SK-N-SH treated with all-trans-retinoic acid at 6 μM for 48 hours (cell line): ENCODE measurements around the gene PTOV1.

ENCODE experiments used
- ATAC-seq: fragments of 200-7000 bp; cut with Tn5 transposase; 3 replicates; pipeline ENCODE4 v1.9.1; 2020; ENCODE audit warnings: mild to moderate bottlenecking, moderate library complexity
- ARNTL ChIP-seq: fragments of 450-650 bp; formaldehyde crosslinking; IDR thresholded peaks from 2 replicates; pipeline ENCODE4 v1.5.0; 2020; ENCODE audit warnings: low read depth, mild to moderate bottlenecking, moderate library complexity, borderline replicate concordance
- CREB5 ChIP-seq: fragments of 250-450 bp; sonication (Bioruptor Pico); IDR thresholded peaks from 2 replicates; pipeline ENCODE4 v1.5.1; 2020; ENCODE audit warnings: low read depth, mild to moderate bottlenecking, moderate library complexity
- CSDC2 ChIP-seq: fragments of 250-450 bp; sonication (Bioruptor Pico); IDR thresholded peaks from 2 replicates; pipeline ENCODE4 v1.5.0; 2020; ENCODE audit warnings: mild to moderate bottlenecking, moderate library complexity
- ESRRG ChIP-seq: fragments of 250-450 bp; sonication (Bioruptor Pico); IDR thresholded peaks from 2 replicates; pipeline ENCODE4 v1.6.1; 2021; ENCODE audit warnings: mild to moderate bottlenecking
- GLIS3 ChIP-seq: fragments of 250-450 bp; sonication (Bioruptor Pico); IDR thresholded peaks from 2 replicates; pipeline ENCODE4 v1.5.0; 2020; ENCODE audit warnings: mild to moderate bottlenecking, moderate library complexity
- ISL1 ChIP-seq: fragments of 250-450 bp; sonication (Bioruptor Pico); IDR thresholded peaks from 2 replicates; pipeline ENCODE4 v2.1.2; 2022; ENCODE audit warnings: mild to moderate bottlenecking, moderate library complexity
- OSR1 ChIP-seq: fragments of 250-450 bp; sonication (Bioruptor Pico); IDR thresholded peaks from 2 replicates; pipeline ENCODE4 v1.8.0; 2022; ENCODE audit warnings: moderate library complexity, mild to moderate bottlenecking, inconsistent platforms
- PATZ1 ChIP-seq: fragments of 250-450 bp; sonication (Bioruptor Pico); IDR thresholded peaks from 2 replicates; pipeline ENCODE4 v1.8.0; 2020; ENCODE audit warnings: mild to moderate bottlenecking, moderate library complexity, borderline replicate concordance
- POU6F1 ChIP-seq: fragments of 250-450 bp; sonication (Bioruptor Pico); IDR thresholded peaks from 2 replicates; pipeline ENCODE4 v1.8.0; 2021; ENCODE audit warnings: low read depth, mild to moderate bottlenecking, moderate library complexity, borderline replicate concordance
- RARB ChIP-seq: fragments of 250-450 bp; sonication (Bioruptor Pico); IDR thresholded peaks from 2 replicates; pipeline ENCODE4 v1.8.0; 2021; ENCODE audit warnings: mild to moderate bottlenecking, moderate library complexity
- TCF4 ChIP-seq: fragments of 250-450 bp; sonication (Bioruptor Pico); IDR thresholded peaks from 2 replicates; pipeline ENCODE4 v1.8.0; 2021; ENCODE audit warnings: mild to moderate bottlenecking, moderate library complexity, borderline replicate concordance
- TOX ChIP-seq: fragments of 250-450 bp; sonication (Bioruptor Pico); IDR thresholded peaks from 2 replicates; pipeline ENCODE4 v1.8.0; 2021; ENCODE audit warnings: mild to moderate bottlenecking, moderate library complexity, borderline replicate concordance
- ZC3H10 ChIP-seq: fragments of 250-450 bp; sonication (Bioruptor Pico); IDR thresholded peaks from 2 replicates; pipeline ENCODE4 v1.5.1; 2021; ENCODE audit warnings: mild to moderate bottlenecking, moderate library complexity
- ZFP3 ChIP-seq: fragments of 250-450 bp; sonication (Bioruptor Pico); IDR thresholded peaks from 2 replicates; pipeline ENCODE4 v1.5.0; 2020; ENCODE audit warnings: mild to moderate bottlenecking, moderate library complexity
- ZNF565 ChIP-seq: fragments of 450-650 bp; formaldehyde crosslinking; conservative IDR thresholded peaks from 2 replicates; pipeline ENCODE4 v1.5.0; 2020; ENCODE audit warnings: low read depth, mild to moderate bottlenecking, moderate library complexity
- ZNF70 ChIP-seq: fragments of 450-650 bp; formaldehyde crosslinking; IDR thresholded peaks from 2 replicates; pipeline ENCODE4 v1.5.0; 2020; ENCODE audit warnings: mild to moderate bottlenecking, moderate library complexity
- ZNF8 ChIP-seq: fragments of 450-650 bp; formaldehyde crosslinking; IDR thresholded peaks from 2 replicates; pipeline ENCODE4 v1.5.0; 2020; ENCODE audit warnings: mild to moderate bottlenecking, moderate library complexity
- TF ChIP-seq, protein P1 (sequence below): fragments of 250-450 bp; sonication (Bioruptor Pico); IDR thresholded peaks from 2 replicates; pipeline ENCODE4 v1.5.1; 2021; ENCODE audit warnings: mild to moderate bottlenecking, moderate library complexity
- TF ChIP-seq, protein P2 (sequence below): fragments of 250-450 bp; sonication (Bioruptor Pico); IDR thresholded peaks from 2 replicates; pipeline ENCODE4 v1.5.0; 2020; ENCODE audit warnings: mild to moderate bottlenecking, moderate library complexity

The PTOV1 gene

GRCh38 chr19:49827034-49827433 is 23.9 kb upstream of the PTOV1 start:
- TF ChIP-seq TOX (CRISPR knock-in tag) (no peak), ZNF8 (CRISPR knock-in tag) (no peak), ISL1 (CRISPR knock-in tag) (no peak), ZC3H10 (CRISPR knock-in tag) (no peak), RARB (CRISPR knock-in tag) (no peak), PATZ1 (CRISPR knock-in tag) (no peak), ZNF70 (no peak), GLIS3 (CRISPR knock-in tag) (no peak), CSDC2 (CRISPR knock-in tag) (no peak), TCF4 (CRISPR knock-in tag) (no peak), CREB5 (CRISPR knock-in tag) (no peak), ZNF565 (no peak), ZFP3 (CRISPR knock-in tag) (no peak), OSR1 (CRISPR knock-in tag) (no peak)
- TF ChIP-seq, protein P1, sequence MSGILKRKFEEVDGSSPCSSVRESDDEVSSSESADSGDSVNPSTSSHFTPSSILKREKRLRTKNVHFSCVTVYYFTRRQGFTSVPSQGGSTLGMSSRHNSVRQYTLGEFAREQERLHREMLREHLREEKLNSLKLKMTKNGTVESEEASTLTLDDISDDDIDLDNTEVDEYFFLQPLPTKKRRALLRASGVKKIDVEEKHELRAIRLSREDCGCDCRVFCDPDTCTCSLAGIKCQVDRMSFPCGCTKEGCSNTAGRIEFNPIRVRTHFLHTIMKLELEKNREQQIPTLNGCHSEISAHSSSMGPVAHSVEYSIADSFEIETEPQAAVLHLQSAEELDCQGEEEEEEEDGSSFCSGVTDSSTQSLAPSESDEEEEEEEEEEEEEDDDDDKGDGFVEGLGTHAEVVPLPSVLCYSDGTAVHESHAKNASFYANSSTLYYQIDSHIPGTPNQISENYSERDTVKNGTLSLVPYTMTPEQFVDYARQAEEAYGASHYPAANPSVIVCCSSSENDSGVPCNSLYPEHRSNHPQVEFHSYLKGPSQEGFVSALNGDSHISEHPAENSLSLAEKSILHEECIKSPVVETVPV (CRISPR knock-in tag): no peak
- TF ChIP-seq, protein P2, sequence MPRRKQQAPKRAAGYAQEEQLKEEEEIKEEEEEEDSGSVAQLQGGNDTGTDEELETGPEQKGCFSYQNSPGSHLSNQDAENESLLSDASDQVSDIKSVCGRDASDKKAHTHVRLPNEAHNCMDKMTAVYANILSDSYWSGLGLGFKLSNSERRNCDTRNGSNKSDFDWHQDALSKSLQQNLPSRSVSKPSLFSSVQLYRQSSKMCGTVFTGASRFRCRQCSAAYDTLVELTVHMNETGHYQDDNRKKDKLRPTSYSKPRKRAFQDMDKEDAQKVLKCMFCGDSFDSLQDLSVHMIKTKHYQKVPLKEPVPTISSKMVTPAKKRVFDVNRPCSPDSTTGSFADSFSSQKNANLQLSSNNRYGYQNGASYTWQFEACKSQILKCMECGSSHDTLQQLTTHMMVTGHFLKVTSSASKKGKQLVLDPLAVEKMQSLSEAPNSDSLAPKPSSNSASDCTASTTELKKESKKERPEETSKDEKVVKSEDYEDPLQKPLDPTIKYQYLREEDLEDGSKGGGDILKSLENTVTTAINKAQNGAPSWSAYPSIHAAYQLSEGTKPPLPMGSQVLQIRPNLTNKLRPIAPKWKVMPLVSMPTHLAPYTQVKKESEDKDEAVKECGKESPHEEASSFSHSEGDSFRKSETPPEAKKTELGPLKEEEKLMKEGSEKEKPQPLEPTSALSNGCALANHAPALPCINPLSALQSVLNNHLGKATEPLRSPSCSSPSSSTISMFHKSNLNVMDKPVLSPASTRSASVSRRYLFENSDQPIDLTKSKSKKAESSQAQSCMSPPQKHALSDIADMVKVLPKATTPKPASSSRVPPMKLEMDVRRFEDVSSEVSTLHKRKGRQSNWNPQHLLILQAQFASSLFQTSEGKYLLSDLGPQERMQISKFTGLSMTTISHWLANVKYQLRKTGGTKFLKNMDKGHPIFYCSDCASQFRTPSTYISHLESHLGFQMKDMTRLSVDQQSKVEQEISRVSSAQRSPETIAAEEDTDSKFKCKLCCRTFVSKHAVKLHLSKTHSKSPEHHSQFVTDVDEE (CRISPR knock-in tag): no peak
- ATAC-seq: no peak

- no peak for ATAC-seq
- TF ChIP-seq ESRRG: no peak
- TF ChIP-seq, all 23 proteins: peak for 0
Measured at GRCh38 chr19:49829200-49829599, 21.8 kb upstream of the PTOV1 start.

DNA sequence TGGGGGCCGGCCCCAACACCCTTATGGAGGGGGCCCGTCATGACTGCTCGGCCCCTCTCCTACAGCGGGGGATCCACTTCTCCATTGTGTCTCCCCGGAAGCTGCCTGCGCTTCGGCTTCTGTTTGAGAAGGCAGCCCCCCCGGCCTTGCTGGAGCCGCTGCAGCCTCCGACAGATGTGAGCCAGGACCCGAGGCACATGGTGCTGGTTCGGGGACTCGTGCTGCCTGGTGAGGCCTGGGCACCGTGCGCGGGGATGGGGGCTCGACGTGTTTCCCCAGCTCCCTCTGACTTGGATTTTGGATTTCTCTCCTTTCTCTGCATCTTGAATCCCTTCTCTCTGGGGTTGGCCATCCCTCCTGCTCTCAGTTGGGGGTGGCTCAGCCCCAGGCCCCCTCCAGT is 21.2 kb upstream of the PTOV1 start:
- no peak for ATAC-seq
- TF ChIP-seq ESRRG (no peak), ARNTL (CRISPR knock-in tag) (no peak), POU6F1 (CRISPR knock-in tag) (no peak), RARB (CRISPR knock-in tag) (no peak), ZC3H10 (CRISPR knock-in tag) (no peak), CREB5 (CRISPR knock-in tag) (no peak), PATZ1 (CRISPR knock-in tag) (no peak), CSDC2 (CRISPR knock-in tag) (no peak), ZNF70 (no peak)
